GM18502 (cell line): Measurements from ENCODE around the gene IL16.

Source experiments
- ATAC-seq: cut with Tn5 transposase; IDR thresholded peaks from one replicate; pipeline ENCODE4 v1.9.1; 2021; ENCODE audit warnings: mild to moderate bottlenecking; ENCODE audit not compliant: unreplicated experiment, poor library complexity

IL16 gene

GRCh38 chr15:81286621-81287121 lies 90.0 kb downstream of the IL16 start:
- peak; percentile 39 for ATAC-seq

GRCh38 chr15:81288040-81288439 lies 91.4 kb downstream of the IL16 start:
- no peak for ATAC-seq

- ATAC-seq = no peak
Observed at GRCh38 chr15:81288616-81289015, 91.9 kb downstream of the IL16 start.

- ATAC-seq = no peak
Observed at GRCh38 chr15:81289910-81290309, 93.2 kb downstream of the IL16 start.

GRCh38 chr15:81291916-81292522 lies 95.3 kb downstream of the IL16 start:
- no peak for ATAC-seq

- peak; percentile 40 for ATAC-seq
Observed at GRCh38 chr15:81292523-81293001, 95.9 kb downstream of the IL16 start.

- peak; percentile 64 for ATAC-seq
Observed at GRCh38 chr15:81293728-81294515, 97.2 kb downstream of the IL16 start.

- no peak for ATAC-seq
Observed at GRCh38 chr15:81294516-81294880, 97.8 kb downstream of the IL16 start.

GRCh38 chr15:81295486-81296121 lies 98.9 kb downstream of the IL16 start:
- ATAC-seq = no peak

GRCh38 chr15:81296186-81296585 lies 99.5 kb downstream of the IL16 start:
- ATAC-seq = no peak

- ATAC-seq = peak; percentile 60
Observed at GRCh38 chr15:81296673-81297072, 100.0 kb downstream of the IL16 start.

- no peak for ATAC-seq
Observed at GRCh38 chr15:81297147-81297572, 100.5 kb downstream of the IL16 start.

- no peak for ATAC-seq
Observed at GRCh38 chr15:81297603-81298575, 101.2 kb downstream of the IL16 start.

GRCh38 chr15:81298611-81299010 lies 101.9 kb downstream of the IL16 start:
- no peak for ATAC-seq

GRCh38 chr15:81299156-81299555 lies 102.5 kb downstream of the IL16 start:
- ATAC-seq = no peak

- ATAC-seq = no peak
Observed at GRCh38 chr15:81299630-81300273, 103.1 kb downstream of the IL16 start.

GRCh38 chr15:81301385-81301784 lies 104.7 kb downstream of the IL16 start:
- ATAC-seq = no peak

GRCh38 chr15:81301815-81302399 lies 105.2 kb downstream of the IL16 start:
- ATAC-seq = peak; percentile 82

- ATAC-seq = peak; percentile 24
Observed at GRCh38 chr15:81302701-81303109, 106.0 kb downstream of the IL16 start.
